Fibroblast of lung (primary cell): Measurements from ENCODE around the gene GHRHR. TPM values are rescaled to one million over a fixed set of nuclear protein-coding genes. Genes with fewer than 3 reads are reported as not detected.

ENCODE experiments used
- DNase-seq, 2 donors: peaks; one replicate each; pipeline versions ENCODE4 v3.0.0 to v3.0.0-alpha.2; 2010; ENCODE audit warnings: low read depth in 2 of 2
- H2AFZ ChIP-seq: 2 replicates; pipeline ENCODE4 v1.5.1; 2012; ENCODE audit warnings: low read length, control low read depth, inconsistent platforms
- H3K27ac ChIP-seq: 2 replicates; pipeline ENCODE4 v1.5.1; 2011; ENCODE audit warnings: low read length, control low read depth; ENCODE audit not compliant: insufficient read depth
- H3K27me3 ChIP-seq: 2 replicates; pipeline ENCODE4 v1.5.1; 2011; ENCODE audit warnings: mild to moderate bottlenecking, low read length; ENCODE audit not compliant: control insufficient read depth, insufficient read depth
- H3K36me3 ChIP-seq: 2 replicates; pipeline ENCODE4 v1.5.1; 2011; ENCODE audit warnings: low read length; ENCODE audit not compliant: control insufficient read depth, insufficient read depth
- H3K4me1 ChIP-seq: 2 replicates; pipeline ENCODE4 v1.5.1; 2011; ENCODE audit warnings: low read length; ENCODE audit not compliant: control insufficient read depth, insufficient read depth; ENCODE audit errors: extremely low read depth
- H3K4me2 ChIP-seq: 2 replicates; pipeline ENCODE4 v1.5.1; 2011; ENCODE audit warnings: low read length, control low read depth; ENCODE audit not compliant: insufficient read depth; ENCODE audit errors: extremely low read depth
- H3K4me3 ChIP-seq, 4 experiments: fragments of 200-600 bp in 1 of 4; sonication (generic) in 1 of 4; replicated peaks in 1 of 4; 2 replicates each; pipeline ENCODE4 v1.5.1; 2011 to 2016; ENCODE audit warnings: low read length in 4 of 4, low read depth in 3 of 4, mild to moderate bottlenecking in 3 of 4, control low read depth in 2 of 4, inconsistent platforms in 1 of 4, mixed read lengths in 1 of 4; ENCODE audit not compliant: insufficient read depth in 1 of 4; ENCODE audit errors: control extremely low read depth in 1 of 4
- H3K79me2 ChIP-seq: 2 replicates; pipeline ENCODE4 v1.5.1; 2012; ENCODE audit warnings: mild to moderate bottlenecking, low read length, inconsistent platforms; ENCODE audit not compliant: control insufficient read depth, insufficient read depth
- H3K9ac ChIP-seq: 2 replicates; pipeline ENCODE4 v1.5.1; 2011; ENCODE audit warnings: mild to moderate bottlenecking, low read length, control low read depth; ENCODE audit not compliant: insufficient read depth
- H3K9me3 ChIP-seq: 2 replicates; pipeline ENCODE4 v1.5.1; 2012; ENCODE audit warnings: low read depth, low read length; ENCODE audit not compliant: control insufficient read depth, insufficient read depth
- H4K20me1 ChIP-seq: 2 replicates; pipeline ENCODE4 v1.5.1; 2011; ENCODE audit warnings: low read length; ENCODE audit not compliant: control insufficient read depth, insufficient read depth; ENCODE audit errors: extremely low read depth
- CTCF ChIP-seq, 2 donors: IDR thresholded peaks in 1 of 2; conservative IDR thresholded peaks in 1 of 2; 1 replicate in 1 of 2; 2 replicates in 1 of 2; pipeline ENCODE4 v1.5.1; 2011 to 2012; ENCODE audit warnings: low read length in 2 of 2, control low read depth in 1 of 2, inconsistent platforms in 1 of 2, low read depth in 1 of 2, mild to moderate bottlenecking in 1 of 2
- EZH2 ChIP-seq: IDR thresholded peaks from 2 replicates; pipeline ENCODE4 v1.5.1; 2012; ENCODE audit warnings: low read length, control low read depth, mild to moderate bottlenecking; ENCODE audit errors: missing control alignments
- polyA plus RNA-seq, 2 donors: library from polyadenylated mRNA; depleted of rRNA in 1 of 2; stranded (reverse) in 1 of 2; unstranded in 1 of 2; fragments of >200 nt; gene quantifications; 2 replicates each; pipeline ENCODE4 v1.2.1, GENCODE V29; 2011 to 2012; ENCODE audit warnings: missing spikeins in 1 of 2
- total RNA-seq: library from RNA; depleted of rRNA; stranded (reverse); fragments of >200 nt; gene quantifications from 2 replicates; pipeline ENCODE4 v1.2.1, GENCODE V29; 2014

Gene GHRHR
- total and polyA plus RNA-seq, 2 donors (not counting 1 experiment from before 2014, with no cell fraction given), result not detected

- Histone ChIP-seq H3K4me3 (no peak overlapping the region), H3K4me2 (no peak overlapping the region), H3K9ac (no peak overlapping the region), H3K27me3 (peaks cover 17% of the 10 kb centered on the region), H2AFZ (no peak overlapping the region), H3K4me1 (no peaks in the 10 kb centered on the region), H3K36me3 (no peaks in the 10 kb centered on the region), H3K9me3 (no peaks in the 10 kb centered on the region), H4K20me1 (no peaks in the 10 kb centered on the region), H3K27ac (no peak overlapping the region), H3K79me2 (no peaks in the 10 kb centered on the region)
- DNase-seq, result no peak
- TF ChIP-seq CTCF (conservative IDR thresholded peaks at IDR 0.05 in 1 of 2, IDR thresholded peaks at IDR 0.05 in 1 of 2; ENCODE audit: low read depth in 1 of 2, low read length in 2 of 2) (no peak), EZH2 (no peak)
These were observed 6.3 kb downstream of the GHRHR start for GRCh38 chr7:30970074-30970473.

GRCh38 chr7:30970594-30971094 lies 6.9 kb downstream of the GHRHR start:
- Histone ChIP-seq H3K27ac (no peak overlapping the region), H3K9me3 (no peaks in the 10 kb centered on the region), H2AFZ (no peak overlapping the region), H3K79me2 (no peaks in the 10 kb centered on the region), H3K4me3 (no peak overlapping the region), H4K20me1 (no peaks in the 10 kb centered on the region), H3K27me3 (peaks cover 17% of the 10 kb centered on the region), H3K4me2 (no peak overlapping the region), H3K9ac (no peak overlapping the region), H3K4me1 (no peaks in the 10 kb centered on the region), H3K36me3 (no peaks in the 10 kb centered on the region)
- no peak for DNase-seq
- TF ChIP-seq CTCF (conservative IDR thresholded peaks at IDR 0.05 in 1 of 2, IDR thresholded peaks at IDR 0.05 in 1 of 2; ENCODE audit: low read depth in 1 of 2, low read length in 2 of 2), result no peak
- TF ChIP-seq EZH2, result no peak

- no peak overlapping the region for H3K27ac ChIP-seq
- TF ChIP-seq CTCF (conservative IDR thresholded peaks at IDR 0.05 in 1 of 2, IDR thresholded peaks at IDR 0.05 in 1 of 2; ENCODE audit: low read depth in 1 of 2, low read length in 2 of 2), result no peak
- no peak for TF ChIP-seq EZH2
These were observed 7.7 kb downstream of the GHRHR start for GRCh38 chr7:30971440-30971839.

More at GRCh38 chr7:30971440-30971839, 7.7 kb downstream of the GHRHR start:
- H3K27me3 ChIP-seq, result peaks cover 17% of the 10 kb centered on the region
- no peak for DNase-seq
- no peaks in the 10 kb centered on the region for H4K20me1 ChIP-seq
- no peaks in the 10 kb centered on the region for H3K4me1 ChIP-seq
- H2AFZ ChIP-seq, result no peak overlapping the region
- H3K4me3 ChIP-seq, result no peak overlapping the region
- H3K79me2 ChIP-seq, result no peaks in the 10 kb centered on the region
- no peaks in the 10 kb centered on the region for H3K9me3 ChIP-seq
- no peaks in the 10 kb centered on the region for H3K36me3 ChIP-seq
- H3K4me2 ChIP-seq, result no peak overlapping the region
- no peak overlapping the region for H3K9ac ChIP-seq
